HCT116 (cell line): Measurements from ENCODE around the gene COPA. TPM values are rescaled to one million over a fixed set of nuclear protein-coding genes. Genes with fewer than 3 reads are reported as not detected.

Experiments used
- ATAC-seq: fragments of 200-7000 bp; cut with Tn5 transposase; 2 replicates; pipeline ENCODE4 v1.9.1; 2020; ENCODE audit warnings: mild to moderate bottlenecking, moderate library complexity
- BruUV-seq: library from RNA; stranded (reverse); fragments of 400-500 nt; replicated peaks from 2 replicates; lab custom pipeline; 2021; lab: Mats Ljungman, UMichigan
- CTCF ChIA-PET: fragments of 300-600 bp; sonication (Branson Sonifier 250); formaldehyde crosslinking; loops from one replicate; lab custom pipeline; 2021; ENCODE audit warnings: antibody characterized with exemption; lab: Charles Lee
- POLR2A ChIA-PET: fragments of 300-600, 350-600 bp; sonication (Branson Sonifier 250); formaldehyde crosslinking; loops from one replicate; lab custom pipeline; 2021; ENCODE audit warnings: antibody characterized with exemption; lab: Charles Lee
- RAD21 ChIA-PET, 2 experiments: fragments of 300-600 bp; sonication (Branson Sonifier 250); formaldehyde crosslinking; loops; one replicate each; lab custom pipeline; 2023; ENCODE audit warnings: low total read pairs in 2 of 2; ENCODE audit not compliant: uncharacterized antibody in 2 of 2, unreplicated experiment in 2 of 2, low non-redundant PET in 1 of 2; lab: Charles Lee
- DNase-seq: peaks from one replicate; pipeline ENCODE4 v3.0.0-alpha.2; 2010; ENCODE audit warnings: low read depth, low spot score
- H2AFZ ChIP-seq: fragments of 200-600 bp; shearing (Covaris generic), sonication (generic); 2 replicates; pipeline ENCODE4 v1.6.1; 2017; ENCODE audit warnings: low read depth, mixed run types, mixed read lengths, antibody characterized with exemption, low read length; ENCODE audit not compliant: poor library complexity, severe bottlenecking
- H3K27ac ChIP-seq: 2 replicates; pipeline ENCODE4 v1.5.1; 2012; ENCODE audit warnings: low read depth, low read length
- H3K27me3 ChIP-seq: fragments of 200-600 bp; sonication (generic); 2 replicates; pipeline ENCODE4 v1.6.1; 2016; ENCODE audit warnings: mixed run types, low read length, mixed read lengths; ENCODE audit not compliant: insufficient read depth
- H3K36me3 ChIP-seq, 2 experiments: fragments of 200-500 bp in 1 of 2; fragments of 200-600 bp in 1 of 2; sonication (Bioruptor generic) in 1 of 2; sonication (generic) in 1 of 2; 2 replicates each; pipeline versions ENCODE4 v1.5.1 to v1.6.1; 2014 to 2016; ENCODE audit warnings: low read length in 2 of 2, inconsistent platforms in 1 of 2, mixed read lengths in 1 of 2, mixed run types in 1 of 2; ENCODE audit not compliant: insufficient read depth in 2 of 2, control insufficient read depth in 1 of 2
- H3K4me1 ChIP-seq, 2 experiments: fragments of 200-600 bp in 1 of 2; sonication (generic) in 1 of 2; 2 replicates each; pipeline versions ENCODE4 v1.5.1 to v1.6.1; 2012 to 2017; ENCODE audit warnings: low read length in 2 of 2, inconsistent platforms in 1 of 2, mild to moderate bottlenecking in 1 of 2, mixed read lengths in 1 of 2, mixed run types in 1 of 2, moderate library complexity in 1 of 2; ENCODE audit not compliant: insufficient read depth in 2 of 2, control insufficient read depth in 1 of 2
- H3K4me2 ChIP-seq: fragments of 200-600 bp; sonication (generic); 2 replicates; pipeline ENCODE4 v1.6.1; 2017; ENCODE audit warnings: mixed run types, low read length, mixed read lengths
- H3K4me3 ChIP-seq, 2 experiments: fragments of 200-600 bp in 1 of 2; sonication (generic) in 1 of 2; replicated peaks in 1 of 2; 2 replicates each; pipeline ENCODE4 v1.5.1; 2011 to 2016; ENCODE audit warnings: low read length in 2 of 2, control low read depth in 1 of 2, low read depth in 1 of 2, mild to moderate bottlenecking in 1 of 2, mixed read lengths in 1 of 2, mixed run types in 1 of 2
- H3K79me2 ChIP-seq: fragments of 200-600 bp; sonication (generic); 2 replicates; pipeline ENCODE4 v1.6.1; 2017; ENCODE audit warnings: mild to moderate bottlenecking, mixed run types, low read length, moderate library complexity, mixed read lengths; ENCODE audit not compliant: insufficient read depth
- H3K9ac ChIP-seq: fragments of 200-600 bp; sonication (generic); 2 replicates; pipeline ENCODE4 v1.6.1; 2016; ENCODE audit warnings: low read length, mixed read lengths
- H3K9me2 ChIP-seq: fragments of 200-600 bp; sonication (generic), shearing (Covaris generic); 2 replicates; pipeline ENCODE4 v1.6.1; 2017; ENCODE audit warnings: mixed run types, mild to moderate bottlenecking, moderate library complexity; ENCODE audit not compliant: insufficient read depth
- H3K9me3 ChIP-seq, 2 experiments: fragments of 200-500 bp in 1 of 2; fragments of 200-600 bp in 1 of 2; sonication (Bioruptor generic) in 1 of 2; sonication (generic) in 1 of 2; 2 replicates each; pipeline ENCODE4 v1.6.1; 2014 to 2017; ENCODE audit warnings: low read length in 2 of 2, mixed read lengths in 2 of 2, inconsistent platforms in 1 of 2, low read depth in 1 of 2, mild to moderate bottlenecking in 1 of 2, mixed run types in 1 of 2, moderate library complexity in 1 of 2; ENCODE audit not compliant: control insufficient read depth in 1 of 2, insufficient read depth in 1 of 2
- H4K20me1 ChIP-seq: fragments of 200-600 bp; sonication (generic), shearing (Covaris generic); 2 replicates; pipeline ENCODE4 v1.6.1; 2017; ENCODE audit warnings: mixed run types, mild to moderate bottlenecking, moderate library complexity; ENCODE audit not compliant: insufficient read depth
- CBX3 ChIP-seq: IDR thresholded peaks from 2 replicates; pipeline ENCODE4 v1.6.1; 2012; ENCODE audit warnings: low read depth
- EZH2phosphoT487 ChIP-seq: fragments of 200-600 bp; IDR thresholded peaks from 2 replicates; pipeline ENCODE4 v1.6.1; 2018; ENCODE audit warnings: antibody characterized with exemption, borderline replicate concordance
- POLR2AphosphoS5 ChIP-seq: IDR thresholded peaks from 2 replicates; pipeline ENCODE4 v1.6.1; 2011; ENCODE audit warnings: mild to moderate bottlenecking, low read depth, low read length, moderate library complexity
- RAD21 ChIP-seq: IDR thresholded peaks from 2 replicates; pipeline ENCODE4 v1.6.1; 2012; ENCODE audit warnings: low read depth, mild to moderate bottlenecking
- SIN3A ChIP-seq: IDR thresholded peaks from 2 replicates; pipeline ENCODE4 v1.6.1; 2012; ENCODE audit warnings: low read depth
- YY1 ChIP-seq: IDR thresholded peaks from 2 replicates; pipeline ENCODE4 v1.6.1; 2011; ENCODE audit warnings: low read length, low read depth, moderate library complexity, mild to moderate bottlenecking; ENCODE audit not compliant: insufficient replicate concordance; ENCODE audit errors: extremely low read depth
- intact Hi-C: fragments of 100-400 bp; cut with micrococcal nuclease; formaldehyde crosslinking; loops from 2 replicates; pipeline ENCODE4 v1.10.0; 2022
- total RNA-seq: library from RNA; stranded (reverse); gene quantifications from one replicate; pipeline ENCODE4 v1.2.1, GENCODE V29; 2021; ENCODE audit not compliant: unreplicated experiment
- TF ChIP-seq, protein P1 (sequence below): IDR thresholded peaks from 2 replicates; pipeline ENCODE4 v1.6.1; 2011; ENCODE audit warnings: mild to moderate bottlenecking, low read length, moderate library complexity; ENCODE audit not compliant: insufficient replicate concordance; ENCODE audit errors: extremely low read depth
- TF ChIP-seq, protein P2 (sequence below): IDR thresholded peaks from 2 replicates; pipeline ENCODE4 v1.6.1; 2012
- TF ChIP-seq, protein P3 (sequence below), 3 experiments: fragments of 200-600 bp in 1 of 3; sonication (generic) in 1 of 3; IDR thresholded peaks in 2 of 3; conservative IDR thresholded peaks in 1 of 3; 2 replicates each; pipeline ENCODE4 v1.5.1; 2012 to 2017; ENCODE audit warnings: low read depth in 2 of 3, low read length in 2 of 3, antibody characterized with exemption in 1 of 3, borderline replicate concordance in 1 of 3, control low read depth in 1 of 3, mild to moderate bottlenecking in 1 of 3, mixed read lengths in 1 of 3, mixed run types in 1 of 3, moderate library complexity in 1 of 3; ENCODE audit not compliant: insufficient read depth in 1 of 3

Gene COPA
- total RNA-seq, 1 experiment from 2014 or later, result 132 TPM

DNA sequence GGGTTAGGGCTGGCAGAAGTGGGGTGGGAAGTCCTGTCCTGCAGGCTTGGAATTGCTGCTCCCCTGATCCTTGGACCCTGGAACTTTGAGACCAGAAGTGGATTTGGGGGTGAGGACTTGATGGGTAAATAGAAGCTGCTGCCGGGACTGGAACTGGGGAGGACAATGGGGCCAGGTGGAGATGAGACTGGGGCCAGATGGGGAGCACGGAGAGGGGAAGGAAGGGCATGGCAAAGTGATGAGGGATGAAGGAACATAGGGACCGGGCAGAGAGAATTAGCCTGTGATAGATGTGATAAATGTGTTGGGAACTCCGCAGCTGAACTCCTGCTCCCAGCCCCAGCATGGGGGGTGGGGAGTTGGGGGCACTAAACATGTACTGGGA lies 24.5 kb upstream of the COPA start:
- POLR2A ChIA-PET, result no interaction called here
- no peak for ATAC-seq
- no peak for DNase-seq
- H3K4me1 ChIP-seq, result no peaks in the 10 kb centered on the region
- intact Hi-C loops, result no loop called here
- TF ChIP-seq SIN3A (no peak), POLR2AphosphoS5 (no peak), EZH2phosphoT487 (no peak), CBX3 (no peak), YY1 (no peak), RAD21 (no peak)
- TF ChIP-seq, protein P1, sequence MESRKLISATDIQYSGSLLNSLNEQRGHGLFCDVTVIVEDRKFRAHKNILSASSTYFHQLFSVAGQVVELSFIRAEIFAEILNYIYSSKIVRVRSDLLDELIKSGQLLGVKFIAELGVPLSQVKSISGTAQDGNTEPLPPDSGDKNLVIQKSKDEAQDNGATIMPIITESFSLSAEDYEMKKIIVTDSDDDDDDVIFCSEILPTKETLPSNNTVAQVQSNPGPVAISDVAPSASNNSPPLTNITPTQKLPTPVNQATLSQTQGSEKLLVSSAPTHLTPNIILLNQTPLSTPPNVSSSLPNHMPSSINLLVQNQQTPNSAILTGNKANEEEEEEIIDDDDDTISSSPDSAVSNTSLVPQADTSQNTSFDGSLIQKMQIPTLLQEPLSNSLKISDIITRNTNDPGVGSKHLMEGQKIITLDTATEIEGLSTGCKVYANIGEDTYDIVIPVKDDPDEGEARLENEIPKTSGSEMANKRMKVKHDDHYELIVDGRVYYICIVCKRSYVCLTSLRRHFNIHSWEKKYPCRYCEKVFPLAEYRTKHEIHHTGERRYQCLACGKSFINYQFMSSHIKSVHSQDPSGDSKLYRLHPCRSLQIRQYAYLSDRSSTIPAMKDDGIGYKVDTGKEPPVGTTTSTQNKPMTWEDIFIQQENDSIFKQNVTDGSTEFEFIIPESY, result no peak
- TF ChIP-seq, protein P2, sequence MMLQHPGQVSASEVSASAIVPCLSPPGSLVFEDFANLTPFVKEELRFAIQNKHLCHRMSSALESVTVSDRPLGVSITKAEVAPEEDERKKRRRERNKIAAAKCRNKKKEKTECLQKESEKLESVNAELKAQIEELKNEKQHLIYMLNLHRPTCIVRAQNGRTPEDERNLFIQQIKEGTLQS, result no peak
- TF ChIP-seq, protein P3, sequence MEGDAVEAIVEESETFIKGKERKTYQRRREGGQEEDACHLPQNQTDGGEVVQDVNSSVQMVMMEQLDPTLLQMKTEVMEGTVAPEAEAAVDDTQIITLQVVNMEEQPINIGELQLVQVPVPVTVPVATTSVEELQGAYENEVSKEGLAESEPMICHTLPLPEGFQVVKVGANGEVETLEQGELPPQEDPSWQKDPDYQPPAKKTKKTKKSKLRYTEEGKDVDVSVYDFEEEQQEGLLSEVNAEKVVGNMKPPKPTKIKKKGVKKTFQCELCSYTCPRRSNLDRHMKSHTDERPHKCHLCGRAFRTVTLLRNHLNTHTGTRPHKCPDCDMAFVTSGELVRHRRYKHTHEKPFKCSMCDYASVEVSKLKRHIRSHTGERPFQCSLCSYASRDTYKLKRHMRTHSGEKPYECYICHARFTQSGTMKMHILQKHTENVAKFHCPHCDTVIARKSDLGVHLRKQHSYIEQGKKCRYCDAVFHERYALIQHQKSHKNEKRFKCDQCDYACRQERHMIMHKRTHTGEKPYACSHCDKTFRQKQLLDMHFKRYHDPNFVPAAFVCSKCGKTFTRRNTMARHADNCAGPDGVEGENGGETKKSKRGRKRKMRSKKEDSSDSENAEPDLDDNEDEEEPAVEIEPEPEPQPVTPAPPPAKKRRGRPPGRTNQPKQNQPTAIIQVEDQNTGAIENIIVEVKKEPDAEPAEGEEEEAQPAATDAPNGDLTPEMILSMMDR (IDR thresholded peaks at IDR 0.05 in 2 of 3, conservative IDR thresholded peaks at IDR 0.05 in 1 of 3; ENCODE audit: borderline replicate concordance in 1 of 3, insufficient read depth in 1 of 3, low read depth in 2 of 3, low read length in 2 of 3), result no peak
- TF ChIP-seq, all 23 proteins: peak for 0
- no peak overlapping the region for H3K9ac ChIP-seq
- H4K20me1 ChIP-seq, result no peaks in the 10 kb centered on the region
- H3K4me3 ChIP-seq, result no peak overlapping the region
- H2AFZ ChIP-seq, result no peak overlapping the region
- no peak overlapping the region for H3K27ac ChIP-seq
- BruUV-seq, result no TSS peak
- H3K9me3 ChIP-seq, result no peaks in the 10 kb centered on the region
- RAD21 ChIA-PET, result no interaction called here
- H3K9me2 ChIP-seq, result no peaks in the 10 kb centered on the region
- H3K79me2 ChIP-seq, result no peaks in the 10 kb centered on the region
- no peaks in the 10 kb centered on the region for H3K27me3 ChIP-seq
- no peaks in the 10 kb centered on the region for H3K36me3 ChIP-seq
- H3K4me2 ChIP-seq, result no peak overlapping the region
- CTCF ChIA-PET, result interaction anchor here (2.9 kb wide), 1 partner anchor 8 kb away, joined by 13 read pairs; no protein-coding TSS in a partner anchor
